Panc1 (cell line): ENCODE measurements around the gene SLC30A1.

ENCODE experiments used
- POLR2AphosphoS5 ChIP-seq: IDR thresholded peaks from 2 replicates; pipeline ENCODE4 v1.6.1; 2012; ENCODE audit warnings: mild to moderate bottlenecking, low read depth, low read length, moderate library complexity
- REST ChIP-seq, 2 experiments: IDR thresholded peaks; 2 replicates each; pipeline ENCODE4 v1.6.1; 2011 to 2012; ENCODE audit warnings: low read depth in 2 of 2, control low read depth in 1 of 2, low read length in 1 of 2, mild to moderate bottlenecking in 1 of 2, moderate library complexity in 1 of 2; ENCODE audit not compliant: insufficient read depth in 1 of 2
- TF ChIP-seq, protein P1 (sequence below): fragments of 450-650 bp; IDR thresholded peaks from 2 replicates; pipeline ENCODE4 v1.5.1; 2017; ENCODE audit warnings: mild to moderate bottlenecking

GRCh38 chr1:211529453-211529852 lies 49.5 kb downstream of the SLC30A1 start:
- TF ChIP-seq, protein P1, sequence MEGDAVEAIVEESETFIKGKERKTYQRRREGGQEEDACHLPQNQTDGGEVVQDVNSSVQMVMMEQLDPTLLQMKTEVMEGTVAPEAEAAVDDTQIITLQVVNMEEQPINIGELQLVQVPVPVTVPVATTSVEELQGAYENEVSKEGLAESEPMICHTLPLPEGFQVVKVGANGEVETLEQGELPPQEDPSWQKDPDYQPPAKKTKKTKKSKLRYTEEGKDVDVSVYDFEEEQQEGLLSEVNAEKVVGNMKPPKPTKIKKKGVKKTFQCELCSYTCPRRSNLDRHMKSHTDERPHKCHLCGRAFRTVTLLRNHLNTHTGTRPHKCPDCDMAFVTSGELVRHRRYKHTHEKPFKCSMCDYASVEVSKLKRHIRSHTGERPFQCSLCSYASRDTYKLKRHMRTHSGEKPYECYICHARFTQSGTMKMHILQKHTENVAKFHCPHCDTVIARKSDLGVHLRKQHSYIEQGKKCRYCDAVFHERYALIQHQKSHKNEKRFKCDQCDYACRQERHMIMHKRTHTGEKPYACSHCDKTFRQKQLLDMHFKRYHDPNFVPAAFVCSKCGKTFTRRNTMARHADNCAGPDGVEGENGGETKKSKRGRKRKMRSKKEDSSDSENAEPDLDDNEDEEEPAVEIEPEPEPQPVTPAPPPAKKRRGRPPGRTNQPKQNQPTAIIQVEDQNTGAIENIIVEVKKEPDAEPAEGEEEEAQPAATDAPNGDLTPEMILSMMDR: no peak
- TF ChIP-seq REST (IDR thresholded peaks at IDR 0.05; ENCODE audit: insufficient read depth in 1 of 2, low read depth in 2 of 2, low read length in 1 of 2): no peak
- no peak for TF ChIP-seq POLR2AphosphoS5
